ENCODE results near the gene TOR1AIP2. TPM values are rescaled to one million over a fixed set of nuclear protein-coding genes. Genes with fewer than 3 reads are reported as not detected.

TOR1AIP2 gene
- total RNA-seq, 4 donors from 2014 or later = 65.9 to 138 (median 86.1) TPM

GRCh38 chr1:179803104-179803503, 74.5 kb downstream of the TOR1AIP2 start:
- DNase-seq (ENCODE audit: low spot score) (no peak), ATAC-seq (ENCODE audit: low FRiP score) (no peak)
- no peak for TF ChIP-seq CTCF (IDR thresholded peaks at IDR 0.05)

GRCh38 chr1:179800481-179800880, 77.1 kb downstream of the TOR1AIP2 start:
- DNase-seq (ENCODE audit: low spot score) = no peak
- no peak for ATAC-seq (ENCODE audit: low FRiP score)
- no peak for TF ChIP-seq CTCF (IDR thresholded peaks at IDR 0.05)

- ATAC-seq (ENCODE audit: low FRiP score) (no peak), DNase-seq (ENCODE audit: low spot score) (no peak)
- TF ChIP-seq CTCF (IDR thresholded peaks at IDR 0.05) = no peak
These were observed 78.6 kb downstream of the TOR1AIP2 start for GRCh38 chr1:179798864-179799516.

- no peak for TF ChIP-seq CTCF (IDR thresholded peaks at IDR 0.05)
- DNase-seq (ENCODE audit: low spot score) = no peak
- ATAC-seq (ENCODE audit: low FRiP score) = no peak
These were observed 79.3 kb downstream of the TOR1AIP2 start for GRCh38 chr1:179798213-179798863.

- DNase-seq (ENCODE audit: low spot score) = no peak
- no peak for TF ChIP-seq CTCF (IDR thresholded peaks at IDR 0.05)
- peak; percentile 71 for ATAC-seq (ENCODE audit: low FRiP score)
These were observed 82.9 kb downstream of the TOR1AIP2 start for GRCh38 chr1:179794669-179795068.

GRCh38 chr1:179794146-179794545, 83.5 kb downstream of the TOR1AIP2 start:
- no peak for DNase-seq (ENCODE audit: low spot score)
- ATAC-seq (ENCODE audit: low FRiP score) = no peak
- TF ChIP-seq CTCF (IDR thresholded peaks at IDR 0.05) = no peak

- no peak for DNase-seq (ENCODE audit: low spot score)
- ATAC-seq (ENCODE audit: low FRiP score) = no peak
- TF ChIP-seq CTCF (IDR thresholded peaks at IDR 0.05) = no peak
These were observed 84.3 kb downstream of the TOR1AIP2 start for GRCh38 chr1:179793281-179793680.
